SU-DHL-6 (cell line): Measurements from ENCODE around the gene FOXD4L3.
"Not testable (repeated sequence)": the region's sequence is repeated elsewhere in the genome, so short reads cannot be mapped to it uniquely, and the experiment has no call there.

Source experiments
- EZH2phosphoT487 ChIP-seq: fragments of 200-600 bp; sonication (generic), shearing (Covaris generic); conservative IDR thresholded peaks from 2 replicates; pipeline ENCODE4 v1.6.1; 2018; ENCODE audit warnings: mild to moderate bottlenecking, antibody characterized with exemption, low read length, moderate library complexity, mixed read lengths
- TF ChIP-seq, protein P1 (sequence below): fragments of 200-600 bp; sonication (generic); IDR thresholded peaks from one replicate; pipeline ENCODE4 v1.5.1; 2017; ENCODE audit warnings: antibody characterized with exemption, mild to moderate bottlenecking, low read length, moderate library complexity; ENCODE audit not compliant: insufficient read depth, poor library complexity, severe bottlenecking

DNA sequence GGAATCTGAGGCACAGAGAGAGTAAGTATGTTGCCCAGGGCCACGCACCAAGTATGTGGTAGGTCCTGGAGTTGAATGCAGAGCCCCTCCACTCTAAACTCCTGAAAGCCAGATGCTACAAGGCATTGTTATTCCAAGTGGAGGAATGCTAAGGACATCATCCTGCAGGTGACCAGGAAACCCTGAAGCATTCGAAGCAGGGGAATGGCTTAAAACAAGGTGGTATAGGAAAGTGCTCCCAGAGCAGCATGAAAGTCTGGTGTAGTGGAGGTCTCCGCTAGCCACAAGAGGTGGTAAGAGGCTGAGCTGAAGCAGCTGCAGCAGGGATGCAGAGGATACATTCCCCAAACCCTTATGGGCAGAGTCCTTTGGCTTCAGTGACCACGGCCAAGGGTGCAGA is 26.4 kb downstream of the FOXD4L3 start:
- TF ChIP-seq, protein P1, sequence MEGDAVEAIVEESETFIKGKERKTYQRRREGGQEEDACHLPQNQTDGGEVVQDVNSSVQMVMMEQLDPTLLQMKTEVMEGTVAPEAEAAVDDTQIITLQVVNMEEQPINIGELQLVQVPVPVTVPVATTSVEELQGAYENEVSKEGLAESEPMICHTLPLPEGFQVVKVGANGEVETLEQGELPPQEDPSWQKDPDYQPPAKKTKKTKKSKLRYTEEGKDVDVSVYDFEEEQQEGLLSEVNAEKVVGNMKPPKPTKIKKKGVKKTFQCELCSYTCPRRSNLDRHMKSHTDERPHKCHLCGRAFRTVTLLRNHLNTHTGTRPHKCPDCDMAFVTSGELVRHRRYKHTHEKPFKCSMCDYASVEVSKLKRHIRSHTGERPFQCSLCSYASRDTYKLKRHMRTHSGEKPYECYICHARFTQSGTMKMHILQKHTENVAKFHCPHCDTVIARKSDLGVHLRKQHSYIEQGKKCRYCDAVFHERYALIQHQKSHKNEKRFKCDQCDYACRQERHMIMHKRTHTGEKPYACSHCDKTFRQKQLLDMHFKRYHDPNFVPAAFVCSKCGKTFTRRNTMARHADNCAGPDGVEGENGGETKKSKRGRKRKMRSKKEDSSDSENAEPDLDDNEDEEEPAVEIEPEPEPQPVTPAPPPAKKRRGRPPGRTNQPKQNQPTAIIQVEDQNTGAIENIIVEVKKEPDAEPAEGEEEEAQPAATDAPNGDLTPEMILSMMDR: not testable (repeated sequence)
- not testable (repeated sequence) for TF ChIP-seq EZH2phosphoT487
